ENCODE results near the gene PGC.

PGC gene

GRCh38 chr6:41699063-41699462 is 48.1 kb downstream of the PGC start:
- TF ChIP-seq, protein P1, sequence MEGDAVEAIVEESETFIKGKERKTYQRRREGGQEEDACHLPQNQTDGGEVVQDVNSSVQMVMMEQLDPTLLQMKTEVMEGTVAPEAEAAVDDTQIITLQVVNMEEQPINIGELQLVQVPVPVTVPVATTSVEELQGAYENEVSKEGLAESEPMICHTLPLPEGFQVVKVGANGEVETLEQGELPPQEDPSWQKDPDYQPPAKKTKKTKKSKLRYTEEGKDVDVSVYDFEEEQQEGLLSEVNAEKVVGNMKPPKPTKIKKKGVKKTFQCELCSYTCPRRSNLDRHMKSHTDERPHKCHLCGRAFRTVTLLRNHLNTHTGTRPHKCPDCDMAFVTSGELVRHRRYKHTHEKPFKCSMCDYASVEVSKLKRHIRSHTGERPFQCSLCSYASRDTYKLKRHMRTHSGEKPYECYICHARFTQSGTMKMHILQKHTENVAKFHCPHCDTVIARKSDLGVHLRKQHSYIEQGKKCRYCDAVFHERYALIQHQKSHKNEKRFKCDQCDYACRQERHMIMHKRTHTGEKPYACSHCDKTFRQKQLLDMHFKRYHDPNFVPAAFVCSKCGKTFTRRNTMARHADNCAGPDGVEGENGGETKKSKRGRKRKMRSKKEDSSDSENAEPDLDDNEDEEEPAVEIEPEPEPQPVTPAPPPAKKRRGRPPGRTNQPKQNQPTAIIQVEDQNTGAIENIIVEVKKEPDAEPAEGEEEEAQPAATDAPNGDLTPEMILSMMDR (IDR thresholded peaks at IDR 0.05; ENCODE audit: low read length): no peak
- TF ChIP-seq EZH2 (optimal IDR thresholded peaks at IDR 0.05; ENCODE audit: low read depth, low read length) (no peak), EZH2phosphoT487 (IDR thresholded peaks at IDR 0.05; ENCODE audit: low read length) (no peak)
- Histone ChIP-seq H3K79me2 (ENCODE audit: low read length) (no peaks in the 10 kb centered on the region), H3K9me3 (replicated peaks; ENCODE audit: insufficient read depth, low read length) (no peaks in the 10 kb centered on the region), H3K27ac (ENCODE audit: low read length) (no peak overlapping the region), H3K4me1 (ENCODE audit: low read length) (no peaks in the 10 kb centered on the region), H3K27me3 (replicated peaks; ENCODE audit: insufficient read depth, low read length) (no peaks in the 10 kb centered on the region), H3K9ac (ENCODE audit: low read length) (no peak overlapping the region), H3F3A (ENCODE audit: insufficient read depth, low read length) (no peaks in the 10 kb centered on the region), H3K36me3 (replicated peaks; ENCODE audit: insufficient read depth, low read length) (no peaks in the 10 kb centered on the region), H2AFZ (ENCODE audit: low read length) (no peak overlapping the region), H3K4me3 (ENCODE audit: low read length) (no peak overlapping the region), H4K20me1 (ENCODE audit: insufficient read depth, low read length) (no peaks in the 10 kb centered on the region), H3K9me2 (replicated peaks; ENCODE audit: insufficient read depth, low read length) (no peaks in the 10 kb centered on the region), H3K4me2 (ENCODE audit: low read depth, low read length) (no peak overlapping the region)
- DNase-seq: no peak

- H3K9me2 ChIP-seq (replicated peaks; ENCODE audit: insufficient read depth, low read length): no peaks in the 10 kb centered on the region
- no peaks in the 10 kb centered on the region for H3K79me2 ChIP-seq (ENCODE audit: low read length)
- no peak for DNase-seq
- no peaks in the 10 kb centered on the region for H3K4me1 ChIP-seq (ENCODE audit: low read length)
- no peak for TF ChIP-seq EZH2 (optimal IDR thresholded peaks at IDR 0.05; ENCODE audit: low read depth, low read length)
- TF ChIP-seq, protein P1 (IDR thresholded peaks at IDR 0.05; ENCODE audit: low read length): no peak
- TF ChIP-seq EZH2phosphoT487 (IDR thresholded peaks at IDR 0.05; ENCODE audit: low read length): no peak
- no peak overlapping the region for H3K4me2 ChIP-seq (ENCODE audit: low read depth, low read length)
- H4K20me1 ChIP-seq (ENCODE audit: insufficient read depth, low read length): no peaks in the 10 kb centered on the region
- H3K9ac ChIP-seq (ENCODE audit: low read length): no peak overlapping the region
- H3F3A ChIP-seq (ENCODE audit: insufficient read depth, low read length): no peaks in the 10 kb centered on the region
- H3K4me3 ChIP-seq (ENCODE audit: low read length): no peak overlapping the region
- no peaks in the 10 kb centered on the region for H3K27me3 ChIP-seq (replicated peaks; ENCODE audit: insufficient read depth, low read length)
- H3K9me3 ChIP-seq (replicated peaks; ENCODE audit: insufficient read depth, low read length): no peaks in the 10 kb centered on the region
- H2AFZ ChIP-seq (ENCODE audit: low read length): no peak overlapping the region
- H3K27ac ChIP-seq (ENCODE audit: low read length): no peak overlapping the region
- no peaks in the 10 kb centered on the region for H3K36me3 ChIP-seq (replicated peaks; ENCODE audit: insufficient read depth, low read length)
Observed at GRCh38 chr6:41697861-41698781, 49.1 kb downstream of the PGC start.

DNA sequence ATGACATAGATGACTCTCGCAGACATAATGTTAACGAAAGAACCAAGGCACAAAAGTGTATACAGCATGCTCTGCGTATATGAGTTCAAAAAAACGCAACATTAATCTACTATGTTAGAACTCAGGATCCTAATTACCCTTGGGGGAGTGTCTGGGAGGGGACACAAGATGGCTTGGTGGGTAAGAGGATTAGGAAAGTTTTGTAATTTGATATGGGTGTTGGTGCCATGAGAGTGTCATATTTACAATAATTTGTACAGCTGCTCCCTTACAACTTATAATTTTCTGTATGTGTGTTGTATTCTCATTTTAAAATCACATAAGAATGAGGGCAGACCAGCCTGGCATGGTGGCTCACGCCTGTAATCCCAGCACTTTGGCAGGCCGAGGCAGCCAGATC is 50.4 kb downstream of the PGC start:
- Histone ChIP-seq H3K36me3 (replicated peaks; ENCODE audit: insufficient read depth, low read length) (no peaks in the 10 kb centered on the region), H3F3A (ENCODE audit: insufficient read depth, low read length) (no peaks in the 10 kb centered on the region), H2AFZ (ENCODE audit: low read length) (no peak overlapping the region), H3K4me2 (ENCODE audit: low read depth, low read length) (no peak overlapping the region), H3K27ac (ENCODE audit: low read length) (no peak overlapping the region), H3K9ac (ENCODE audit: low read length) (no peak overlapping the region), H3K4me3 (ENCODE audit: low read length) (no peak overlapping the region), H3K9me3 (replicated peaks; ENCODE audit: insufficient read depth, low read length) (no peaks in the 10 kb centered on the region), H3K4me1 (ENCODE audit: low read length) (no peaks in the 10 kb centered on the region), H3K27me3 (replicated peaks; ENCODE audit: insufficient read depth, low read length) (no peaks in the 10 kb centered on the region), H3K79me2 (ENCODE audit: low read length) (no peaks in the 10 kb centered on the region), H4K20me1 (ENCODE audit: insufficient read depth, low read length) (no peaks in the 10 kb centered on the region), H3K9me2 (replicated peaks; ENCODE audit: insufficient read depth, low read length) (no peaks in the 10 kb centered on the region)
- no peak for DNase-seq
- TF ChIP-seq EZH2phosphoT487 (IDR thresholded peaks at IDR 0.05; ENCODE audit: low read length) (no peak), EZH2 (optimal IDR thresholded peaks at IDR 0.05; ENCODE audit: low read depth, low read length) (no peak)
- TF ChIP-seq, protein P1 (IDR thresholded peaks at IDR 0.05; ENCODE audit: low read length): no peak

All from MM.1S (cell line).